ENCODE results near the gene ANKS6. TPM values are rescaled to one million over a fixed set of nuclear protein-coding genes. Genes with fewer than 3 reads are reported as not detected.

Gene ANKS6
- total and polyA plus RNA-seq, 9 of the 15 experiments (the other 6 are each of a cell fraction or from before 2014, with no cell fraction given) = 9.9 to 74.5 (median 36.9) TPM

DNA sequence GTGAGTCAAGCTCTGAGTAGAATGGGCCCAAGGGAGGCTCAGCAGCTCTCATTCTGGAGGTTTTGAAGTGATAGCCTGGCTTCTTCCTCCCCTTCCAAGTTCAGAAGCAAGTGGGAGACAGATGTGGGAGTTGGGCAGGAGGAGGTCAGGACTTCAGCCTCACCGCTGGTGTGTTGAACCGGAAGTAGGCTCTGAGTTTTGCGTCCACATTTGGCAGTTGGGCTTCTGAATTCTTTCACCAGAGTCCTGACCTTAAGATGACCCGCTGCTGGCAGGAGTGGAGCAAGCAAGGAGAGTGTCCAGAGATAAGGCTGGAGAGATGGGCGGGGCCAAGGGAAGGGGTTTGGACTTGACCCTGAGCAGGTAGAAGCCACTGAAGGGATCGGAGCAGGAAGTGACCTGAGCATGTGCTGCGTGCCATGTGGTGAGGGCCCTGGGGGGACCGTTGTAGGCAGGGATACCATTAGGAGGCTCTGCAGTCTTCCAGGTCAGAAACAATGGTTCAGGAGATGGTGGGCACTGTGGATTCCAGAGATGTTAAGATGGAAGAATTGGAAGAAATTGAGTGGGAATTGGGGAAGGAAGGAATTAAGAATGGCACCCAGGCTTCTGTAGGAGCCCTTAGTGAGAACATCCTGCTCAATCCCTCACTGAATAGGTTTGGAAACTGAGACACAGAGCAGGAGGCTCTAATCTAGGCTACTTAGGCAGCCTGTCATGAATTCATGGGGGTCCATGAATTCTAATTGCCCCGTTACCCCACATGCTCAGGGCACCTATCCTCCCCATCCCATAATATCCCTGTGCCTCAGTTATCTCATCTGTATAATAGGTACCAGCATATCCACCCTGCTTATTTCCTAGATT, 37.0 kb upstream of the ANKS6 start (continued):
- TF ChIP-seq, protein P1, sequence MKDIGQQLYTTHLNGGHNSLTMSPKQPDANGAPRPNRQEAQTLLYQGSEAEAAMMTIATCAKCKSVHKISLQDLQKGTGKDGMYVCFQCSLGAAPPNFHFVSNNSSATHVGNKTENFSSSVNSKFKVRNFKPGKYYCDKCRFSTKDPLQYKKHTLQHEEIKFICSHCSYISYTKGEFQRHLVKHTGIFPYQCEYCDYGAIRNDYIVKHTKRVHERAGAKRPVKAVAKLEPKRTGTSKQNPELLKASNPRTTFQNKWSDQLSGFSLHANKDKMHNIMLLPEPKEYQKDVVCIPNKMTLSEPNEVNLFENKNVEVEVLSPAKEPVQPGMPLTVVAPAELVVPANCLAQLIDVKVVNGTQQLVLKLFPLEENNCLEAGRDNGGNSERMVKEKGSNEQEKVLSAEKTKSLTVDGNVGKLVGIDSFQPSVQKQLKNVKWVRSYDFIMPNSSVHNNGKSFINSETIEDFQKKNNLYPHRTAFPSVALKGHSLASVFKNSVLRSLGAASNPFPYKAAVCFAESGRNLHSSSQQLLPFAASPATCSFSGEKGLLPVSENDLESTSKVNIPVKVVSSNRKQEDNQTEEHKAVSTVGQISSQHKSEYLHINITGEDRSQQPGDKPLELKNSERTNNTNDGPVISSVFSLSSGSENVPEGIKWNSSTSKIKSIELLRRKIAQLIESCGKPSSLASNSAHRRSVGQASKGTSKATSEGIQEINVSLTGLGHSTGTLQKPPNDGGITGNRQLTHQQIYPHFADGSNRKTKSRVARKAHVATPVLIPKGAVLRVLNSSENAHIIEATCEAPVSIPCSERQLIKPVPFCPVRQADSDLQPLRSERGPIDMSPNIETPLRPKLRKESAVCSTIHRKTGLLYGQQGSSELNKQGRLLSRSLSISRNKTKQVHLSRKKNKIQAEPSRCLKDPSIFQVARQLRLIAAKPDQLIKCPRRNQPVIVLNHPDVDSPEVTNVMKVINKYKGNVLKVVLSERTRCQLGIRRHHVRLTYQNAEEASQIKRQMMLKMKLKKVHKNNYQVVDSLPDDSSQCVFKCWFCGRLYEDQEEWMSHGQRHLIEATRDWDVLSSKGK (CRISPR knock-in tag; IDR thresholded peaks at IDR 0.05) = no peak
- peak; percentile 79 for TF ChIP-seq ELF1 (tag; IDR thresholded peaks at IDR 0.05)
- no peak for TF ChIP-seq ZNF79 (CRISPR knock-in tag; IDR thresholded peaks at IDR 0.05; ENCODE audit: low read depth)
- no peak for TF ChIP-seq NR4A1 (CRISPR knock-in tag; IDR thresholded peaks at IDR 0.05)
- TF ChIP-seq NR4A1 (tag; IDR thresholded peaks at IDR 0.05) = peak; percentile 53; the same call in 1 of the 2 replicates
- peak in 1 of 2 experiments; percentile 78; a peak in 3 of 4 replicates for TF ChIP-seq RCOR1 (IDR thresholded peaks at IDR 0.05; ENCODE audit: borderline replicate concordance in 1 of 2, low read depth in 2 of 2, low read length in 2 of 2)
- TF ChIP-seq KDM5B (IDR thresholded peaks at IDR 0.05; ENCODE audit: insufficient replicate concordance, low read depth, low read length) = peak; percentile 47
- TF ChIP-seq BMI1 (IDR thresholded peaks at IDR 0.05; ENCODE audit: low read length) = no peak
- no peak for TF ChIP-seq RFX5 (IDR thresholded peaks at IDR 0.05; ENCODE audit: low read depth, low read length)
- TF ChIP-seq, protein P2, sequence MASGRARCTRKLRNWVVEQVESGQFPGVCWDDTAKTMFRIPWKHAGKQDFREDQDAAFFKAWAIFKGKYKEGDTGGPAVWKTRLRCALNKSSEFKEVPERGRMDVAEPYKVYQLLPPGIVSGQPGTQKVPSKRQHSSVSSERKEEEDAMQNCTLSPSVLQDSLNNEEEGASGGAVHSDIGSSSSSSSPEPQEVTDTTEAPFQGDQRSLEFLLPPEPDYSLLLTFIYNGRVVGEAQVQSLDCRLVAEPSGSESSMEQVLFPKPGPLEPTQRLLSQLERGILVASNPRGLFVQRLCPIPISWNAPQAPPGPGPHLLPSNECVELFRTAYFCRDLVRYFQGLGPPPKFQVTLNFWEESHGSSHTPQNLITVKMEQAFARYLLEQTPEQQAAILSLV (tag; IDR thresholded peaks at IDR 0.05) = peak; percentile 30
- TF ChIP-seq, protein P3, sequence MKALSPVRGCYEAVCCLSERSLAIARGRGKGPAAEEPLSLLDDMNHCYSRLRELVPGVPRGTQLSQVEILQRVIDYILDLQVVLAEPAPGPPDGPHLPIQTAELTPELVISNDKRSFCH (CRISPR knock-in tag; IDR thresholded peaks at IDR 0.05) = no peak
- TF ChIP-seq, protein P3 (tag; IDR thresholded peaks at IDR 0.05) = peak; percentile 75
- no peak for TF ChIP-seq ZNF384 (IDR thresholded peaks at IDR 0.05; ENCODE audit: low read depth, low read length)
- TF ChIP-seq, protein P4, sequence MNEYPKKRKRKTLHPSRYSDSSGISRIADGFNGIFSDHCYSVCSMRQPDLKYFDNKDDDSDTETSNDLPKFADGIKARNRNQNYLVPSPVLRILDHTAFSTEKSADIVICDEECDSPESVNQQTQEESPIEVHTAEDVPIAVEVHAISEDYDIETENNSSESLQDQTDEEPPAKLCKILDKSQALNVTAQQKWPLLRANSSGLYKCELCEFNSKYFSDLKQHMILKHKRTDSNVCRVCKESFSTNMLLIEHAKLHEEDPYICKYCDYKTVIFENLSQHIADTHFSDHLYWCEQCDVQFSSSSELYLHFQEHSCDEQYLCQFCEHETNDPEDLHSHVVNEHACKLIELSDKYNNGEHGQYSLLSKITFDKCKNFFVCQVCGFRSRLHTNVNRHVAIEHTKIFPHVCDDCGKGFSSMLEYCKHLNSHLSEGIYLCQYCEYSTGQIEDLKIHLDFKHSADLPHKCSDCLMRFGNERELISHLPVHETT (CRISPR knock-in tag; conservative IDR thresholded peaks at IDR 0.05 in 1 of 2, IDR thresholded peaks at IDR 0.05 in 1 of 2) = peak in 1 of 2 experiments; percentile 71; a peak in 2 of 4 replicates
- TF ChIP-seq HIVEP1 (CRISPR knock-in tag; IDR thresholded peaks at IDR 0.05) = no peak
- TF ChIP-seq, protein P5, sequence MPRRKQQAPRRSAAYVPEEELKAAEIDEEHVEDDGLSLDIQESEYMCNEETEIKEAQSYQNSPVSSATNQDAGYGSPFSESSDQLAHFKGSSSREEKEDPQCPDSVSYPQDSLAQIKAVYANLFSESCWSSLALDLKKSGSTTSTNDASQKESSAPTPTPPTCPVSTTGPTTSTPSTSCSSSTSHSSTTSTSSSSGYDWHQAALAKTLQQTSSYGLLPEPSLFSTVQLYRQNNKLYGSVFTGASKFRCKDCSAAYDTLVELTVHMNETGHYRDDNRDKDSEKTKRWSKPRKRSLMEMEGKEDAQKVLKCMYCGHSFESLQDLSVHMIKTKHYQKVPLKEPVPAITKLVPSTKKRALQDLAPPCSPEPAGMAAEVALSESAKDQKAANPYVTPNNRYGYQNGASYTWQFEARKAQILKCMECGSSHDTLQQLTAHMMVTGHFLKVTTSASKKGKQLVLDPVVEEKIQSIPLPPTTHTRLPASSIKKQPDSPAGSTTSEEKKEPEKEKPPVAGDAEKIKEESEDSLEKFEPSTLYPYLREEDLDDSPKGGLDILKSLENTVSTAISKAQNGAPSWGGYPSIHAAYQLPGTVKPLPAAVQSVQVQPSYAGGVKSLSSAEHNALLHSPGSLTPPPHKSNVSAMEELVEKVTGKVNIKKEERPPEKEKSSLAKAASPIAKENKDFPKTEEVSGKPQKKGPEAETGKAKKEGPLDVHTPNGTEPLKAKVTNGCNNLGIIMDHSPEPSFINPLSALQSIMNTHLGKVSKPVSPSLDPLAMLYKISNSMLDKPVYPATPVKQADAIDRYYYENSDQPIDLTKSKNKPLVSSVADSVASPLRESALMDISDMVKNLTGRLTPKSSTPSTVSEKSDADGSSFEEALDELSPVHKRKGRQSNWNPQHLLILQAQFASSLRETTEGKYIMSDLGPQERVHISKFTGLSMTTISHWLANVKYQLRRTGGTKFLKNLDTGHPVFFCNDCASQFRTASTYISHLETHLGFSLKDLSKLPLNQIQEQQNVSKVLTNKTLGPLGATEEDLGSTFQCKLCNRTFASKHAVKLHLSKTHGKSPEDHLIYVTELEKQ (CRISPR knock-in tag; IDR thresholded peaks at IDR 0.05) = peak; percentile 34; the same call in 1 of the 2 replicates

All from K562 (cell line).